GM18520 (cell line): ENCODE data around the gene RDH12.
"Not testable (repeated sequence)": the region's sequence is repeated elsewhere in the genome, so short reads cannot be mapped to it uniquely, and the experiment has no call there.

Experiments
- ATAC-seq: cut with Tn5 transposase; IDR thresholded peaks from one replicate; pipeline ENCODE4 v1.9.1; 2021; ENCODE audit not compliant: unreplicated experiment

RDH12 gene

GRCh38 chr14:67704484-67705089, 2.9 kb downstream of the RDH12 start:
- ATAC-seq: no peak

DNA sequence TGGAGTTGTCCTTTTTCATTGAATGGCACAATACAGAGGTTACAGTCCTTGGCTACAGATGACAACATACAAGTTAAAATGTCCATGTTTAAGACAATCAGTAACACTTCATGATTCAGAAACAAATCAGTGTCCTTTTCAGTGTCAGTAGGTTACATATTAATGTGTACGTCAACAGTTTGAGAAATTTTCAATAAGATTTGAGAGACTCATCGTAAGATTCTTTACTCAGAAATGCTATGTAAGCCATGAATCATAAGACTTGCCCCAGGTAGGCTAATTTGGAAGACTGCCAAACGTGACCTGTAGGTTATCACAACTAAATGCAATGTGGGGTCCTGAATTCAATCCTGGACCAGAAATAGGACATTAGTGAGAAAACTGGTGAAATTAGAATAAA, 3.5 kb downstream of the RDH12 start:
- ATAC-seq: no peak

GRCh38 chr14:67709346-67709745, 7.7 kb downstream of the RDH12 start:
- ATAC-seq: not testable (repeated sequence)

DNA sequence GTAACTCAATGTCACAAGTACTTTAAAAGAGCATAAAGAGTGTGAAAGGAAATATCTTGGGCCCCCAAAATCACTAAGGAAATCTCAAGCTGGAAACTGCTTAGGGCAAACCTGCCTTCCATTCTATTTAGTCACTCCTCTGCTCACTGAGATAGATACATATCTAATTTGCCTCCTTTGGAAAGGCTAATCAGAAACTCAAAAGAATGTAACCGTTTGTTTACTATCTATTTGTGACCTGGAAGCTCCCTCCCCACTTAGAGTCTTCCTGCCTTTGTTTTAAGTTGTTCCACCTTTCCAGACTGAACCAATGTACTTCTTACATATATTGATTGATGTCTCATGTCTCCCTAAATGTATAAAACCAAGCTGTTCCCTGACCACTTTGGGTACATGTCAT, 8.1 kb downstream of the RDH12 start:
- ATAC-seq: not testable (repeated sequence)

- no peak for ATAC-seq
These were observed 8.5 kb downstream of the RDH12 start for GRCh38 chr14:67710209-67710608.

- no peak for ATAC-seq
These were observed 15.4 kb downstream of the RDH12 start for GRCh38 chr14:67717048-67717447.

- ATAC-seq: no peak
These were observed 16.6 kb downstream of the RDH12 start for GRCh38 chr14:67718265-67718664.

GRCh38 chr14:67719385-67719784, 17.7 kb downstream of the RDH12 start:
- ATAC-seq: not testable (repeated sequence)

DNA sequence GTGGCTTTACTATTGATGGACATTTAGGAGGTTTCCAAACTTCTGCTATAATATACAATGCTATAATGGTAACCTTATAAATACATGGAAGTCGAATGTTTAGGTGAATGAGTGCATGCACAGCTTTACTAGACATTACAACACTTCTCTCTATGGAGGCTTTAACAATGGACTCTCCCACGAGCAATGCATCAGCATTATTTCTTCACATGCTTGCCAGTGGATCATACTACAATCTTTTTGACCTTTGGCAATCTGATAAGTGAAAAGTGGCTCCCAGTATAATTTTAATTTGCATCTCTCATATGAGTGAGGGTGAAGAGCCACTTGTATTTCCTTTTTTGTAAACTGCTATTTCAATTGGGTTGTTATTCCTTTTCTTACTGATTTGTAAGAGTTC, 18.2 kb downstream of the RDH12 start:
- ATAC-seq: no peak

- ATAC-seq: no peak
These were observed 20.2 kb downstream of the RDH12 start for GRCh38 chr14:67721875-67722274.

DNA sequence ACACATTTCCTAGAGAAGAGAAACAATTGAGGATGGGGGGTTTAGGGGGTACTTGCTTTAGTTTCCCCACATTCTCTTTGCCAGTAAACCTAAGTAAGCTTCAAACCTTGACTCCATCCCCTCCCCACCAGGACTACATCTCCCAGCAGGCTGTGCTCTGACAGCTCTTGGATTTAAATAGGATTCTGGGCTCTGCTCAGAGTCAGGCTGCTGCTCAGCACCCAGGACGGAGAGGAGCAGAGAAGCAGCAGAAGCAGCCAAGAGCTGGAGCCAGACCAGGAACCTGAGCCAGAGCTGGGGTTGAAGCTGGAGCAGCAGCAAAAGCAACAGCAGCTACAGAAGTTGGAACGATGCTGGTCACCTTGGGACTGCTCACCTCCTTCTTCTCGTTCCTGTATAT, 20.6 kb downstream of the RDH12 start:
- no peak for ATAC-seq

GRCh38 chr14:67725171-67725570, 23.5 kb downstream of the RDH12 start:
- no peak for ATAC-seq

DNA sequence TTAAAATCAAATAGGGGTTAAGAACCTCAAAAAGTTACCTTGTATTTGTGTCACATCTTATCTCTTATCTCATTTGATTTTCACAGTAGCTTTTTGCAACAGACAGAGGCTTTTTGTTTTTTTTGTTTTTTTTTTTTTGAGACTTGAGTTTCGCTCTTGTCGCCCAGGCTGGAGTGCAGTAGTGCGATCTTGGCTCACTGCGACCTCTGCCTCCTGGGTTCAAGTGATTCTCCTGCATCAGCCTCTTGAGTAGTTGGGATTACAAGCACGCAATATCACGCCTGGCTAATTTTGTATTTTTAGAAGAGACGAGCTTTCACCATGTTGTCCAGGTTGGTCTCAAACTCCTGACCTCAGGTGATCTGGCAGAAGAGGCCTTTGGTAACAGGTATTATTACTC, 25.7 kb downstream of the RDH12 start:
- no peak for ATAC-seq

DNA sequence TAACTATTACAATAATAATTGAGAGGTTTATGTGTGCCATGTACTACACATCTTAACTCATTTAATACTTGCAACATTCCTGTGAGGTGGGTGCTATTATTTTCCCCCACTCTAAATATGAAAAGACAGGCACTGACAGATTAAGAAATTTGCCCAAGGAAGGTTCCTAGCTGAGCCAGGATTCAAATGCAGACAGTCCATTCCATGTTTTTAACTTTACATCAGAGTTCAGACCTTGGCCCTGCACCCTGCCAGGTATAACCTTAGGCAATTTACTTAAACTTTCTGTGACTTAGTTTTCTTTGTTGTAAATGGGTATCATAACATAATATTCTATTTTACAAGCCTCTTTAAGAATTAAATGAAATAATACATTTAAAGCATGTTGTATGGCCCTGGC, 26.6 kb downstream of the RDH12 start:
- ATAC-seq: no peak

- ATAC-seq: no peak
These were observed 27.6 kb downstream of the RDH12 start for GRCh38 chr14:67729072-67729885.

GRCh38 chr14:67733616-67734015, 31.9 kb downstream of the RDH12 start:
- ATAC-seq: no peak

DNA sequence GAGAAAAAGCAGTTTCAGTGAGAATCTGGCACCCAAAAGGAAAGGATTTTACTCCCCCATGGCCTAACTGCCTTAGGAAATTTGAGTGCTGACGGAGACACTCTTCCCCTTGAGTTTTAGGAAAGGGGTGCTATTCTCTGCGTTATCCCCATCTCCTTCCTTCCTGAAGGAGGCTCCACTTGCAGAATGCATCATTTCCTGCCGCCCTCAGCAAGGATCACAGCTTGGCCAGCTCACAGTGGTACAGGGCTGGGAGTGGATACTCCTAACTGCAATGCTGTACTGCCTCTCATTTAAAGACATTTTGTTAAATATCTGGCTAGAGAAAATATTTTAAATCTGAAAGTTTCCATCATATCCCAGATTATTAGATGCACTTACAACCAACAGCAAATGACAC, 33.0 kb downstream of the RDH12 start:
- ATAC-seq: no peak

GRCh38 chr14:67735336-67736147, 33.9 kb downstream of the RDH12 start:
- no peak for ATAC-seq

GRCh38 chr14:67736771-67737170, 35.1 kb downstream of the RDH12 start:
- no peak for ATAC-seq

GRCh38 chr14:67738740-67739504, 37.2 kb downstream of the RDH12 start:
- no peak for ATAC-seq

- no peak for ATAC-seq
These were observed 42.4 kb downstream of the RDH12 start for GRCh38 chr14:67744046-67744445.
